Uterus (tissue), 4 donors: ENCODE results near the gene SRPK3. TPM values are rescaled to one million over a fixed set of nuclear protein-coding genes. Genes with fewer than 3 reads are reported as not detected.

ENCODE experiments used
- DNase-seq, 2 donors: peaks; one replicate each; pipeline ENCODE4 v3.0.0-alpha.2; 2019 to 2020
- H3K27ac ChIP-seq, 2 donors: fragments of 200-600 bp; sonication (generic); 1 replicate in 1 of 2; 2 replicates in 1 of 2; pipeline ENCODE4 v1.5.1; 2016 to 2018
- H3K27me3 ChIP-seq, 2 donors: fragments of 200-600 bp; sonication (generic); one replicate each; pipeline ENCODE4 v1.5.1; 2018 to 2019; ENCODE audit warnings: control low read depth in 1 of 2
- H3K36me3 ChIP-seq, 2 donors: fragments of 200-600 bp; sonication (generic); one replicate each; pipeline ENCODE4 v1.5.1; 2019; ENCODE audit warnings: control low read depth in 1 of 2
- H3K4me1 ChIP-seq, 2 donors: fragments of 200-600 bp; sonication (generic); one replicate each; pipeline ENCODE4 v1.5.1; 2018 to 2019; ENCODE audit warnings: control low read depth in 1 of 2
- H3K4me3 ChIP-seq, 2 donors: fragments of 200-600 bp; sonication (generic); 1 replicate in 1 of 2; 2 replicates in 1 of 2; pipeline ENCODE4 v1.5.1; 2018 to 2019; ENCODE audit warnings: mild to moderate bottlenecking in 1 of 2
- H3K9me3 ChIP-seq, 2 donors: fragments of 200-600 bp; sonication (generic); one replicate each; pipeline ENCODE4 v1.5.1; 2019; ENCODE audit warnings: control low read depth in 1 of 2
- POLR2A ChIP-seq, 2 donors: fragments of 450-650 bp; IDR thresholded peaks; one replicate each; pipeline ENCODE4 v1.6.1; 2016; ENCODE audit warnings: antibody characterized with exemption in 2 of 2, mild to moderate bottlenecking in 1 of 2, moderate library complexity in 1 of 2
- intact Hi-C: fragments of 100-400 bp; cut with DNase I; formaldehyde crosslinking; loops from one replicate; pipeline ENCODE4 v1.15.1; 2023; ENCODE audit warnings: low total_unique reads
- total RNA-seq, 4 donors: library from RNA; depleted of rRNA in 3 of 4; stranded (reverse); fragments of >200 nt in 3 of 4; gene quantifications; one replicate each; pipeline versions ENCODE4 v1.1.0 to v1.2.4, GENCODE V29; 2014 to 2023
- TF ChIP-seq, protein P1 (sequence below), 4 experiments: fragments of 200-600 bp in 2 of 4; fragments of 450-650 bp in 2 of 4; sonication (generic) in 2 of 4; IDR thresholded peaks; one replicate each; pipeline ENCODE4 v1.5.1; 2016 to 2019; ENCODE audit warnings: antibody characterized with exemption in 4 of 4, mild to moderate bottlenecking in 2 of 4, moderate library complexity in 1 of 4
- donor health status: DM: yes; HTN: yes; CAD: no.

Gene SRPK3
- total RNA-seq, 4 donors from 2014 or later: 0.76 to 13.8 (median 5.5) TPM

DNA sequence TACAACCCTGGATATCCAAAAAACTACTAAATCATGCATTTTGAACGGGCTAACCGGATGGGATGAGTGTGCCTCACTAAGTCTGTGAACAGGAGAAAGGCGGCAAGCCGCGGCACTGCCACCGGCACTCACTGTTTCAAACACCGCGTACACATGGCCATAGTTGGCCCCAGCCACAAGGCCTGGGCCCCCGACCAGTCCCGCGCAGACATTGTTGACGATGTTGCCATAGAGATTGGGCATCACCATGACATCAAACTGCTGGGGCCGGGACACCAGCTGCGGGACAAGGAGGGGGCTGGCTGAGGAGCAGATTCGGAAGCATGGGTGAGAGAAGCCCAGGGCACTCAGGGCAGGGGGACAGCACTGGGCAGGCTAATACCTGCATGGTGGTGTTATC, 5.8 kb downstream of the SRPK3 start:
- TF ChIP-seq POLR2A (IDR thresholded peaks at IDR 0.05): no peak
- TF ChIP-seq, protein P1, sequence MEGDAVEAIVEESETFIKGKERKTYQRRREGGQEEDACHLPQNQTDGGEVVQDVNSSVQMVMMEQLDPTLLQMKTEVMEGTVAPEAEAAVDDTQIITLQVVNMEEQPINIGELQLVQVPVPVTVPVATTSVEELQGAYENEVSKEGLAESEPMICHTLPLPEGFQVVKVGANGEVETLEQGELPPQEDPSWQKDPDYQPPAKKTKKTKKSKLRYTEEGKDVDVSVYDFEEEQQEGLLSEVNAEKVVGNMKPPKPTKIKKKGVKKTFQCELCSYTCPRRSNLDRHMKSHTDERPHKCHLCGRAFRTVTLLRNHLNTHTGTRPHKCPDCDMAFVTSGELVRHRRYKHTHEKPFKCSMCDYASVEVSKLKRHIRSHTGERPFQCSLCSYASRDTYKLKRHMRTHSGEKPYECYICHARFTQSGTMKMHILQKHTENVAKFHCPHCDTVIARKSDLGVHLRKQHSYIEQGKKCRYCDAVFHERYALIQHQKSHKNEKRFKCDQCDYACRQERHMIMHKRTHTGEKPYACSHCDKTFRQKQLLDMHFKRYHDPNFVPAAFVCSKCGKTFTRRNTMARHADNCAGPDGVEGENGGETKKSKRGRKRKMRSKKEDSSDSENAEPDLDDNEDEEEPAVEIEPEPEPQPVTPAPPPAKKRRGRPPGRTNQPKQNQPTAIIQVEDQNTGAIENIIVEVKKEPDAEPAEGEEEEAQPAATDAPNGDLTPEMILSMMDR (IDR thresholded peaks at IDR 0.05): no peak
- H3K27ac ChIP-seq: no peak overlapping the region
- no peak overlapping the region for H3K4me3 ChIP-seq
- no peak for DNase-seq
- no peaks in the 10 kb centered on the region for H3K27me3 ChIP-seq
- H3K9me3 ChIP-seq: no peaks in the 10 kb centered on the region
- no peaks in the 10 kb centered on the region for H3K36me3 ChIP-seq
- H3K4me1 ChIP-seq: no peaks in the 10 kb centered on the region
- intact Hi-C loops: no loop called here

DNA sequence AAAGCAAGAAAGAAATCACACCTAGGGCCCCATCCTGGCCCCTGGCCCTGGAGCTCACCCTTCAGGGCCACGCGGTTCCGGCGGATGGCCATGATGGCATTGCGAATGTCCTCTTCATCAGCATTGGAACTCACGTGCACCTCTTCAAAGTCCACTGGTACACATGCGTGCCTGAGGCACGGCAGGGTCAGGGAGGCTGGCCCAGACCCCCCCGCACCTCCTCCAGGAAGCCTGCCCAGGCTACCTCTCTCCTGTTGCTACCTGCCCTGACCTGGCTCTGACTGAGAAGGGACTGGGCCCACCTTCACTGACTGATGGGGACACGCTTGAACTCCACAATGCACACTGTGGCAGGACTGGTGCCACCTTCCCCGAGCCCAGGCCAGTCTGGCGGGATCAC, 8.8 kb downstream of the SRPK3 start:
- intact Hi-C loops: no loop called here
- H3K27me3 ChIP-seq: no peaks in the 10 kb centered on the region
- peaks cover 0 to 9% of the 10 kb centered on the region in 2 donors for H3K4me1 ChIP-seq
- no peak overlapping the region for H3K4me3 ChIP-seq
- H3K9me3 ChIP-seq: no peaks in the 10 kb centered on the region
- H3K36me3 ChIP-seq: no peaks in the 10 kb centered on the region
- TF ChIP-seq, protein P1 (IDR thresholded peaks at IDR 0.05): no peak
- no peak for DNase-seq
- no peak overlapping the region for H3K27ac ChIP-seq

DNA sequence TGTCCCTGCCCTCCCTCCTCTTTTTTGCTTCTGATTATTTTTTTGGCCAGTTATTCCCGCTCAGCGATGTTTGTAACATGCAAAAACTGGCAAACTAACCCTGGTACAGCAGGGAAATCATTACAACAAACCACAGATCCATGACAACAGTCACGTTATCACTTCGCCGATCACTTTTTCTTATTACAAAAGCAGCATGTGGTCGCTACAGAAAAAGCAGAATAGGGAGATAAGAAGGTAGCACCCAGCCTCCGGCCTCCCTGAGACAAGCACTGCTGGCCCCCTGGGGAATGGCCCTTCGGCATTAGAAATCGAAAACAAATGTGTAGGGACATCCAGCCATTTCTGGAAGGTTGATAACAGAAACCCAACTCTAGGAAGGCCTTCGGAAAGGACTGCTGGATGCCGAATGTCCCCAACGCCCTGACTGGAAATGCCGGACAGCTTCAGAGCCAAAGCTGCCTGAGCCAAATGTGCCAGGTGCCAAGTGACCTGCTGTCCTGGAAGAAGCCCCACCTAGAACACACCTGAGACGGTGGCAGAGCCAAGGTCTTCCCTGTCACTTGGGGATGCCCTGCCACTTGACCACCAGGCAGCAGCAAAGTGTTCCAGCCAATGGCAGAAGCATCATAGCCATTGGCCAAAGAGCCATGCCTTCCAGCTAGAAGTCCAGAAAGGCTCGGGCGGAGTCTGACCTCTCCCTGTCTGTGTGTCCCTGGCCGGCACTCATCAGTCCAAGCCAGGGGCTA, 10.4 kb downstream of the SRPK3 start:
- no peak overlapping the region for H3K27ac ChIP-seq
- intact Hi-C loops: no loop called here
- DNase-seq: no peak
- no peaks in the 10 kb centered on the region for H3K9me3 ChIP-seq
- no peaks in the 10 kb centered on the region for H3K27me3 ChIP-seq
- H3K4me1 ChIP-seq: peaks cover 0 to 9% of the 10 kb centered on the region in 2 donors
- no peak overlapping the region for H3K4me3 ChIP-seq
- no peaks in the 10 kb centered on the region for H3K36me3 ChIP-seq
- TF ChIP-seq, protein P1 (IDR thresholded peaks at IDR 0.05): no peak
- TF ChIP-seq POLR2A (IDR thresholded peaks at IDR 0.05): no peak

DNA sequence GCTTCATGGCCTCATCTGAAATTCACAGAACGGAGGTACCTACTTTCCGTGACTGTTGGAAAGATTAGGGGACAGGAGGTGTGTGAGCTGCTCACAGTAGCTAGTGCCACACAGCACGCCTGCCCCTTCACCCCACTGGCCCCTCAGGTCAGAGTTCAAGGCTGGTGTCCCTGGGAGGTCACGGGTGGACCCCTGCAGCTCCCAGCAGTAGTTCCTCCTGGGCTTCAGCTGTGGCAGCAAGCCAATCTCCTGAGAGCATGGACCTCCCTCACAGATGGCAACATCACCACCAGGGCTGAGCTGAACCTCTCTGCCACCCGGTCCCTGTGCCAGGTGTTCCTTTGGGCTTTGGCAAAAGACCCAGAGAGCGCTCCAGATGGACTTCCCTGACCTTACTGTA, 11.5 kb downstream of the SRPK3 start:
- no peak for DNase-seq
- no peak for TF ChIP-seq POLR2A (IDR thresholded peaks at IDR 0.05)
- TF ChIP-seq, protein P1 (IDR thresholded peaks at IDR 0.05): no peak
- Histone ChIP-seq H3K4me1 (peaks cover 0 to 9% of the 10 kb centered on the region in 2 donors), H3K9me3 (no peaks in the 10 kb centered on the region), H3K4me3 (no peak overlapping the region), H3K36me3 (no peaks in the 10 kb centered on the region), H3K27me3 (no peaks in the 10 kb centered on the region), H3K27ac (no peak overlapping the region)
- intact Hi-C loops: no loop called here

- Histone ChIP-seq H3K36me3 (no peaks in the 10 kb centered on the region), H3K4me1 (peaks cover 0 to 9% of the 10 kb centered on the region in 2 donors), H3K9me3 (no peaks in the 10 kb centered on the region), H3K4me3 (peak overlapping the region; percentile 57 to 74), H3K27me3 (no peaks in the 10 kb centered on the region), H3K27ac (peak overlapping the region; percentile 89 to 95)
- intact Hi-C loops: no loop called here
- DNase-seq: no peak
- no peak for TF ChIP-seq POLR2A (IDR thresholded peaks at IDR 0.05)
- TF ChIP-seq, protein P1 (IDR thresholded peaks at IDR 0.05): no peak
Observed at GRCh38 chrX:153793291-153793690, 12.4 kb downstream of the SRPK3 start.
